Measurements from ENCODE around the gene ZNF202.

DNA sequence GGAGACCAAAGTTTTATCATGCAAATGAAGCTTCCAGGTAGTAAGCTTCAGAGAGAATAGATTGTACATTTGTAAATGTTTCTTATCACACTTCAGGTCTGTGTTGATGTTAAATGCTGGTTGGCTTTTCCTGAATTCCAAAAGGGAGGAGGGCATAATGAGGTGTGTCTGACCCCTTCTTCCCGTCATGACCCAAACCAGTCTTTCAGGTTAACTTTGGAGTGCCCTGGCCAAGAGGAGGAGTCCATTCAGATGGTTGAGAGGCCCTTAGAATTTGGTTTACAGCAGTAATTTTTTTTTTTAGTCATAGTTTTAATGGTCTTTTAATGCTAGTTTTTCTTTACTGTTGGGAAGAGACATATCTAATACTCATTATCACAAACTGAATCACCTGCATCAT is 10.3 kb upstream of the ZNF202 start:
- no peak for TF ChIP-seq CTCF (IDR thresholded peaks at IDR 0.05)
- no peak for TF ChIP-seq POLR2A (IDR thresholded peaks at IDR 0.05; ENCODE audit: low read length)
- TF ChIP-seq HOXB13 (CRISPR knock-in tag; IDR thresholded peaks at IDR 0.05; ENCODE audit: low read depth): no peak
- TF ChIP-seq, protein P1, sequence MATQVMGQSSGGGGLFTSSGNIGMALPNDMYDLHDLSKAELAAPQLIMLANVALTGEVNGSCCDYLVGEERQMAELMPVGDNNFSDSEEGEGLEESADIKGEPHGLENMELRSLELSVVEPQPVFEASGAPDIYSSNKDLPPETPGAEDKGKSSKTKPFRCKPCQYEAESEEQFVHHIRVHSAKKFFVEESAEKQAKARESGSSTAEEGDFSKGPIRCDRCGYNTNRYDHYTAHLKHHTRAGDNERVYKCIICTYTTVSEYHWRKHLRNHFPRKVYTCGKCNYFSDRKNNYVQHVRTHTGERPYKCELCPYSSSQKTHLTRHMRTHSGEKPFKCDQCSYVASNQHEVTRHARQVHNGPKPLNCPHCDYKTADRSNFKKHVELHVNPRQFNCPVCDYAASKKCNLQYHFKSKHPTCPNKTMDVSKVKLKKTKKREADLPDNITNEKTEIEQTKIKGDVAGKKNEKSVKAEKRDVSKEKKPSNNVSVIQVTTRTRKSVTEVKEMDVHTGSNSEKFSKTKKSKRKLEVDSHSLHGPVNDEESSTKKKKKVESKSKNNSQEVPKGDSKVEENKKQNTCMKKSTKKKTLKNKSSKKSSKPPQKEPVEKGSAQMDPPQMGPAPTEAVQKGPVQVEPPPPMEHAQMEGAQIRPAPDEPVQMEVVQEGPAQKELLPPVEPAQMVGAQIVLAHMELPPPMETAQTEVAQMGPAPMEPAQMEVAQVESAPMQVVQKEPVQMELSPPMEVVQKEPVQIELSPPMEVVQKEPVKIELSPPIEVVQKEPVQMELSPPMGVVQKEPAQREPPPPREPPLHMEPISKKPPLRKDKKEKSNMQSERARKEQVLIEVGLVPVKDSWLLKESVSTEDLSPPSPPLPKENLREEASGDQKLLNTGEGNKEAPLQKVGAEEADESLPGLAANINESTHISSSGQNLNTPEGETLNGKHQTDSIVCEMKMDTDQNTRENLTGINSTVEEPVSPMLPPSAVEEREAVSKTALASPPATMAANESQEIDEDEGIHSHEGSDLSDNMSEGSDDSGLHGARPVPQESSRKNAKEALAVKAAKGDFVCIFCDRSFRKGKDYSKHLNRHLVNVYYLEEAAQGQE (IDR thresholded peaks at IDR 0.05): no peak
- no peak for TF ChIP-seq RAD21 (conservative IDR thresholded peaks at IDR 0.05 in 1 of 2, IDR thresholded peaks at IDR 0.05 in 1 of 2)
- TF ChIP-seq ESRRA (IDR thresholded peaks at IDR 0.05; ENCODE audit: borderline replicate concordance, low read length): no peak
- no peak for TF ChIP-seq EP300 (IDR thresholded peaks at IDR 0.05)
- no peak for TF ChIP-seq NR3C1 (IDR thresholded peaks at IDR 0.05)

Data from A549 (cell line).